ENCODE measurements around the gene TRMT10A. TPM values are rescaled to one million over a fixed set of nuclear protein-coding genes. Genes with fewer than 3 reads are reported as not detected.
A peak's percentile ranks its signal among the peaks of the same experiment; 100 is the strongest.
"Not testable (repeated sequence)": the region's sequence is repeated elsewhere in the genome, so short reads cannot be mapped to it uniquely, and the experiment has no call there.

The TRMT10A gene
- total and polyA plus RNA-seq, 8 donors, result 2.3 to 4.8 (median 3.3) TPM

- Histone ChIP-seq H3K4me1 (peaks cover 0 to 13% (median 9%) of the 10 kb centered on the region in 3 donors), H3K27ac (no peak overlapping the region), H3K27me3 (no peaks in the 10 kb centered on the region), H3K4me3 (no peak overlapping the region), H3K36me3 (no peaks in the 10 kb centered on the region), H3K9me3 (no peaks in the 10 kb centered on the region)
- DNase-seq, result no peak
- intact Hi-C loops (cut with DNase I), result no loop called here
- no peak for FAIRE-seq
- TF ChIP-seq, protein P1, sequence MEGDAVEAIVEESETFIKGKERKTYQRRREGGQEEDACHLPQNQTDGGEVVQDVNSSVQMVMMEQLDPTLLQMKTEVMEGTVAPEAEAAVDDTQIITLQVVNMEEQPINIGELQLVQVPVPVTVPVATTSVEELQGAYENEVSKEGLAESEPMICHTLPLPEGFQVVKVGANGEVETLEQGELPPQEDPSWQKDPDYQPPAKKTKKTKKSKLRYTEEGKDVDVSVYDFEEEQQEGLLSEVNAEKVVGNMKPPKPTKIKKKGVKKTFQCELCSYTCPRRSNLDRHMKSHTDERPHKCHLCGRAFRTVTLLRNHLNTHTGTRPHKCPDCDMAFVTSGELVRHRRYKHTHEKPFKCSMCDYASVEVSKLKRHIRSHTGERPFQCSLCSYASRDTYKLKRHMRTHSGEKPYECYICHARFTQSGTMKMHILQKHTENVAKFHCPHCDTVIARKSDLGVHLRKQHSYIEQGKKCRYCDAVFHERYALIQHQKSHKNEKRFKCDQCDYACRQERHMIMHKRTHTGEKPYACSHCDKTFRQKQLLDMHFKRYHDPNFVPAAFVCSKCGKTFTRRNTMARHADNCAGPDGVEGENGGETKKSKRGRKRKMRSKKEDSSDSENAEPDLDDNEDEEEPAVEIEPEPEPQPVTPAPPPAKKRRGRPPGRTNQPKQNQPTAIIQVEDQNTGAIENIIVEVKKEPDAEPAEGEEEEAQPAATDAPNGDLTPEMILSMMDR (IDR thresholded peaks at IDR 0.05), result no peak
- 55 to 65% methylated on average over 2 of the region's 2 CpGs for WGBS, 2 donors
- ATAC-seq, result no peak
These were observed 27.0 kb downstream of the TRMT10A start for GRCh38 chr4:99536848-99537247.

GRCh38 chr4:99536271-99536670 is 27.6 kb downstream of the TRMT10A start:
- ATAC-seq, result no peak
- Histone ChIP-seq H3K36me3 (no peaks in the 10 kb centered on the region), H3K4me1 (peaks cover 0 to 13% (median 9%) of the 10 kb centered on the region in 3 donors), H3K27ac (no peak overlapping the region), H3K4me3 (no peak overlapping the region), H3K27me3 (no peaks in the 10 kb centered on the region), H3K9me3 (no peaks in the 10 kb centered on the region)
- intact Hi-C loops (cut with DNase I), result no loop called here
- no peak for FAIRE-seq
- peak in 1 of 6 donors; percentile 13 for DNase-seq
- TF ChIP-seq, protein P1 (IDR thresholded peaks at IDR 0.05), result no peak
- WGBS, 2 donors, result 33 to 73% methylated on average over 2 of the region's 2 CpGs

DNA sequence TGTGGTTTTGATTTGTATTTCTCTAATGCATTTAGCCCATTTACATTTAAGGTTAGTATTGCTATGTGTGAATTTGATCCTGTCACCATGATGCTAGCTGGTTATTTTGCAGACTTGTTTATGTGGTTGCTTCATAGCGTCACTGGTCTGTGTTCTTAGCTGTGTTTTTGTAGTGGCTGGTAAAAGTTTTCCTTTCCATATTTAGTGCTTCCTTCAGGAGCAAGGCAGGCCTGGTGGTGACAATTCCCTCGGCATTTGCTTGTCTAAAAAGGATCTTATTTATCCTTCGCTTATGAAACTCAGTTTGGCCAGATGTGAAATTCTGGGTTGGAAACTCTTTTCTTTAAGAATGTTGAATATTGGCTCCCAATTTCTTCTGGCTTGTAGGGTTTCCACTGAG is 29.1 kb downstream of the TRMT10A start:
- H3K27me3 ChIP-seq; DNase-seq; H3K9me3 ChIP-seq; FAIRE-seq; H3K4me1 ChIP-seq; H3K27ac ChIP-seq; intact Hi-C loops (cut with DNase I); ATAC-seq; H3K4me3 ChIP-seq; H3K36me3 ChIP-seq: not testable (repeated sequence)
- WGBS, 2 donors, result 86 to 91% methylated on average over 3 of the region's 3 CpGs

GRCh38 chr4:99529956-99530355 is 33.9 kb downstream of the TRMT10A start:
- Histone ChIP-seq H3K36me3 (no peaks in the 10 kb centered on the region), H3K27ac (no peak overlapping the region), H3K4me1 (peaks cover 0 to 5% (median 4%) of the 10 kb centered on the region in 3 donors), H3K27me3 (no peaks in the 10 kb centered on the region), H3K4me3 (no peak overlapping the region), H3K9me3 (no peaks in the 10 kb centered on the region)
- intact Hi-C loops (cut with DNase I), result no loop called here
- DNase-seq (no peak), FAIRE-seq (peak; percentile 17), ATAC-seq (no peak)
- 50 to 56% methylated on average over 3 of the region's 3 CpGs for WGBS, 2 donors
- TF ChIP-seq, protein P1 (IDR thresholded peaks at IDR 0.05), result no peak

- H3K36me3 ChIP-seq, result no peaks in the 10 kb centered on the region
- H3K9me3 ChIP-seq, result no peaks in the 10 kb centered on the region
- no peak overlapping the region for H3K27ac ChIP-seq
- peak; percentile 74 for FAIRE-seq
- H3K4me1 ChIP-seq, result peaks cover 0 to 5% (median 4%) of the 10 kb centered on the region in 3 donors
- ATAC-seq, result peak in 1 of 4 donors; percentile 41
- H3K4me3 ChIP-seq, result no peak overlapping the region
- intact Hi-C loops (cut with DNase I), result no loop called here
- TF ChIP-seq, protein P1 (IDR thresholded peaks at IDR 0.05), result no peak
- no peak for DNase-seq
- no peaks in the 10 kb centered on the region for H3K27me3 ChIP-seq
These were observed 34.6 kb downstream of the TRMT10A start for GRCh38 chr4:99529228-99529627.
